Activated T-cell treated with anti-CD3 and anti-CD28 coated beads, Interleukin-2, amount 50 U/mL, for 72 hours (primary cell): ENCODE data around the gene MYO3B. TPM values are rescaled to one million over a fixed set of nuclear protein-coding genes. Genes with fewer than 3 reads are reported as not detected.
"Not testable (repeated sequence)": the region's sequence is repeated elsewhere in the genome, so short reads cannot be mapped to it uniquely, and the experiment has no call there.

ENCODE experiments used
- ATAC-seq, 2 donors: fragments of 150-1000 bp; cut with Tn5 transposase; replicated peaks in 1 of 2; 2 replicates each; pipeline ENCODE4 v1.10.0; 2021; ENCODE audit warnings: moderate library complexity in 2 of 2, mild to moderate bottlenecking in 1 of 2
- DNase-seq, 2 donors: peaks; one replicate each; pipeline ENCODE4 v3.0.0; 2021 to 2022; ENCODE audit warnings: mixed read lengths in 1 of 2
- H3K27ac Mint-ChIP-seq: one replicate; pipeline ENCODE4 v1.8.0; 2022; ENCODE audit warnings: mild to moderate bottlenecking, moderate library complexity, mixed read lengths
- H3K27me3 Mint-ChIP-seq: one replicate; pipeline ENCODE4 v1.8.0; 2022; ENCODE audit warnings: low read depth, mixed read lengths
- H3K36me3 Mint-ChIP-seq, 2 donors: one replicate each; pipeline ENCODE4 v1.8.0; 2022; ENCODE audit warnings: mixed read lengths in 2 of 2, mild to moderate bottlenecking in 1 of 2; ENCODE audit not compliant: insufficient read depth in 2 of 2
- H3K4me1 Mint-ChIP-seq: one replicate; pipeline ENCODE4 v1.8.0; 2022; ENCODE audit warnings: low read depth, mixed read lengths
- H3K4me3 Mint-ChIP-seq, 2 donors: one replicate each; pipeline ENCODE4 v1.8.0; 2022; ENCODE audit warnings: mild to moderate bottlenecking in 2 of 2, mixed read lengths in 2 of 2, moderate library complexity in 2 of 2
- H3K9me3 Mint-ChIP-seq, 2 donors: one replicate each; pipeline ENCODE4 v1.8.0; 2022; ENCODE audit warnings: mixed read lengths in 2 of 2
- total RNA-seq, 2 donors: library from RNA; stranded (reverse); gene quantifications; one replicate each; pipeline ENCODE4 v1.2.3, GENCODE V29; 2022

MYO3B gene
- total RNA-seq, 2 donors from 2014 or later = 3.8 to 4.1 TPM

DNA sequence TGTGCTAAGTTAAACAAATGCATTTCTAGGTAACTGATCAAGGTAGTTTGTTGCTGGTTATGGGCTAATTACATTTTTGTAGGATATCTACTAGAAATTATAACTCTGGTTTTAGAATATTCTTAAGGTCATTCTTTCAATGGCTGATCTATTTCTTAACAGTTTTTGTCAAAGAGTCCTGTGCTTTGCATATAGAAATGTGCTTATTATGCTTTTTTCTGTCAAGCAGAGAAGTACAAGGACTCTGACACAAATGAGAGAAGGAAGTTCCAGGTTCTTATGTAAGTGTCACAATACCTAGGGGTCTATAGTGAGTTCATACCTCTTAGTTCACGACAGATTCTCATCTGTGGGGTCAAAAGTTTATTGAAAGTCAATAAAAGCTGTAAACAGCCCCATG is 88.4 kb downstream of the MYO3B start:
- Mint-ChIP-seq H3K4me3 (no peak overlapping the region), H3K36me3 (peaks cover 0 to 2% of the 10 kb centered on the region in 2 donors), H3K4me1 (no peaks in the 10 kb centered on the region), H3K27me3 (peaks cover 19% of the 10 kb centered on the region), H3K27ac (no peak overlapping the region), H3K9me3 (peaks cover 3 to 4% of the 10 kb centered on the region in 2 donors)
- ATAC-seq (no peak), DNase-seq (no peak)

DNA sequence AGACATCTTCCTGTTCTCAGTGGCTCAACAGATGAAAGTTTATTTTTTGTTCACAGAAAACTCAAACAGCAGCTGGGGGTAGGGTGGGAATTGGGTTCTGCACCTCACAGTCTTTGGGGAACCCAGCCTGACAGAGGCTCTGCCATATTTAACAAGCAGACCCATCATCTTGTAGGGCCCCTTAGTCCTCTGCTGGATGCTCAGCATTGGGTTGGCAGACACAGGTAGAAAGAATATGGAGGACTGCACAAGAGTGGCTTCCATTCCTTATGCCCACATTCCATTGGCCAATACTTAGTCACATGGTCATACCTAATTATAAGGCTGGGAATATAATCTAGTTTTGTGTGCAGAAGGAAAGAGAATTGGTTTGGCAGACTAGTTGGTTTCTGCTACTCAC is 89.1 kb downstream of the MYO3B start:
- DNase-seq (no peak), ATAC-seq (no peak)
- H3K4me3 Mint-ChIP-seq = no peak overlapping the region
- H3K9me3 Mint-ChIP-seq = peaks cover 3 to 4% of the 10 kb centered on the region in 2 donors
- no peak overlapping the region for H3K27ac Mint-ChIP-seq
- H3K36me3 Mint-ChIP-seq = peaks cover 0 to 2% of the 10 kb centered on the region in 2 donors
- peaks cover 19% of the 10 kb centered on the region for H3K27me3 Mint-ChIP-seq
- H3K4me1 Mint-ChIP-seq = no peaks in the 10 kb centered on the region

DNA sequence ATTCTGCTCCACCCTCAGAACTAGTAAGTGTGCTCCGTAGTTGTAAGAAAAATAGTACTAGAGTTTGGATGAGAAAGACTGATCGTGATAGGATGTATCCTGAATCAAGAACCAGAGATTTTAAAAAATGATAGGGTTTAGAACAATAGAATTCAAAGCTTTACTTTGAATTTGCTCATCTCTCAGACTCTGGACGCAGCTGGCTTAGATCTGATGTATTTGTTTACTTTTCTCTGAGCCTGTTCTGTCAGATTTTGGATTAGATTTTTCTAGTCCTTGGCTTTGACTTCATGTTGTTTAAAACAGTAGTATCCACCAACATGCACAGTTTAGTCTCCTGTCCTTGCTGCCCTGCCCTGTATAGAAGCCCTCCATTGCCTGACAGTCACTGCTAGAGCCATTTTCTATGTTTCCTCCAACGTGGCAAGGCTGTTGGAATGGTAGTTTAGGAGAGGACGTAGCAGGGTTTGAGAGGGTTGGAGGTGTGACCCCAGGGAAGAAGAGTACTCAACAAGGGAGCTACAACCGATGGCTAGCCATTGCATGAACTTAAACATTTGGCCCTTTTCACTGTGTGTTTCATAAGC is 92.4 kb downstream of the MYO3B start:
- no peak for DNase-seq
- no peak for ATAC-seq
- Mint-ChIP-seq H3K4me1 (no peaks in the 10 kb centered on the region), H3K4me3 (no peak overlapping the region), H3K27ac (no peak overlapping the region), H3K9me3 (no peaks in the 10 kb centered on the region), H3K27me3 (peaks cover 31% of the 10 kb centered on the region), H3K36me3 (no peaks in the 10 kb centered on the region)

DNA sequence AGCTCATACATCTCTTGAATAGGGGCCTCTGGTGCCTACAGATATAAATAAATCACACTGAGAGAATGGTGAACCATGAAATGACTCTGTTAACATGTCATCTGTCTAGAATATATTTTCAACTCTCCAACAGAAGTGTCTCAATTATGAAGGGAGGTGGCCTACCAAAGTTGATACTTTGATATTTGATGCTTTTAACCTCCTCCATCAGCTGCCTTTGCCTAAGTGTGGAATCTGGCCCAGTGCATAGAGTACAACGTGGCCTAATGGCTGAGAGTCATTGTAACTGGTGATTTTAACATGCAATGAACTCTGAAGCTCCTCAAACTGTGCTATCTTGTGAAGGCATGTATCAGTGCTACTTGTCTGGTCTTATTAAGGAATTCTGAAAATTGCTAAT is 93.4 kb downstream of the MYO3B start:
- H3K9me3 Mint-ChIP-seq = no peaks in the 10 kb centered on the region
- H3K4me1 Mint-ChIP-seq = no peaks in the 10 kb centered on the region
- DNase-seq (no peak), ATAC-seq (no peak)
- H3K27ac Mint-ChIP-seq = no peak overlapping the region
- no peaks in the 10 kb centered on the region for H3K36me3 Mint-ChIP-seq
- peaks cover 31% of the 10 kb centered on the region for H3K27me3 Mint-ChIP-seq
- no peak overlapping the region for H3K4me3 Mint-ChIP-seq

DNA sequence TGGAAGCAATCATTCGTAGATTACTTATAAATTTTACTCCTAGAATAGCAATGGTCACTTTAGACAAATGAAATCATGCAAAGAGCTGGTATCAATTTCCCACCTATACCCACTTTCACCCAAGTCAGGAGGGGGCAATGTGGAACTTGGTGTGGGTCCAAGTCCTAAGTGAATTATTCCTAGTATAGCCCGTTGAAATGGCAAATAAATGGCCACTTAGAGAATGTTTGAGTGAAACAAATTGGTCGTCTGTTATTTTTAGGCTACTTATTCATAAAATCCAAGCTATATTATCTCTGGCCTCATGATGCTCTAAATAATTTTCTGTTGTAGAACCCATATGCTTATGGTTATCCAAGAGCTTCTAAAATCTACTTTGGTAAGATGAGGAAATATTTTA is 98.1 kb downstream of the MYO3B start:
- Mint-ChIP-seq H3K4me1 (no peaks in the 10 kb centered on the region), H3K4me3 (no peak overlapping the region)
- ATAC-seq = no peak

DNA sequence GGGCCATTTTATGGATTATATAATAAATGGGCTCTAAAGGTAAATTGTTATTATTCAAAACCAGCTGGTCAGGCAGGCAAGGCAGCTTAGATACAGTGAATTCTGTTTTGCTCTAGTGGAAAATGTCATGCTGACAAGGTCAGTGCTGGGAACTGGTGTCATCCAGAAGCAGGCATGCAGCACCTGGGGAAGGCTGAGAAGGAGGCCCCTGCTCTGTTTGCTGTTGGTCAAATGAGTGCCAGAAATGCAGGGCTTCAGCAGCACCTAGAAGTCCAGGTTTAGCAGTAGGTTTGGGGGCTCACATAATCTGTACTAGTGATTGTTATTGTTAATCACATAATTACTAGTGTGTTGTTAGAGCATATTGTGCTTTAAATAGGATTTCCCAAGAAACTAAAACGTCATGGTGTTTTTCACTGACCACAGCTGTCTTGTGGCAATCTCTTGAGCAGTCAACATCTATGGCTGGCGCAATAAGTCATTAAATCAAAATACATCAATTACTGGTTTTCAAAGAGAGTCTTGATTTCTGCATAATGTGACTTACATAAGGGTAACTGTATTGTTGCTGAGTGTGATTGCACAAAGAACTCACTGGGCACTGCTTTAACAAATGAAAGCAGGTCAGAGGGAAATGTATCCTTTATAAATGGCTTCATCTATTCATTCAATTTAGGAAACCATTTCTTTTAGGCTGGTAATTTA is 99.1 kb downstream of the MYO3B start:
- peaks cover 0 to 2% of the 10 kb centered on the region in 2 donors for H3K9me3 Mint-ChIP-seq
- peaks cover 19% of the 10 kb centered on the region for H3K27me3 Mint-ChIP-seq
- H3K4me1 Mint-ChIP-seq = no peaks in the 10 kb centered on the region

More for the DNA sequence above, 98.1 kb downstream of the MYO3B start:
- Mint-ChIP-seq H3K9me3 (peaks cover 0 to 2% of the 10 kb centered on the region in 2 donors), H3K27ac (no peak overlapping the region), H3K36me3 (no peaks in the 10 kb centered on the region), H3K27me3 (peaks cover 13% of the 10 kb centered on the region)
- DNase-seq = no peak

DNA sequence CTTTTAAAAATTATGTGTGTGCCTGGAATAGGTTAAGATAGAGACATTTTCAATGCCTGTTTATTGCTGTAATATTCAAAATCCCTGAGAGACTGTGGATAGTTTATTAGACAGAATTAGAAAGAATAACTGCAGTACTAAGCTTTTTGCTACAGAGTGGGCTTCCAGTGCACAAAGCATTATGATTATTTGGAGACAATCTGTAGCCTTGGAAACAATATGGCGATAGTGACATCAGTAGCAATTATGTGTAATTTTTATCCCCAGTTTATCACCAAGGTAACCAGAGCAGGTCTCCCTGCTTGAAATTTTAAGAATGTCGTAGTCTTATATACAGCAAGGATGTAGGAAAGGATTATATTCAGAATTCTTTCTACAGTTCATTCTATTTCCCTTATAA is 100.0 kb downstream of the MYO3B start:
- DNase-seq (no peak), ATAC-seq (no peak)
- peaks cover 19% of the 10 kb centered on the region for H3K27me3 Mint-ChIP-seq
- H3K4me3 Mint-ChIP-seq = no peak overlapping the region
- no peak overlapping the region for H3K27ac Mint-ChIP-seq
- no peaks in the 10 kb centered on the region for H3K36me3 Mint-ChIP-seq
- no peaks in the 10 kb centered on the region for H3K4me1 Mint-ChIP-seq
- H3K9me3 Mint-ChIP-seq = peaks cover 0 to 2% of the 10 kb centered on the region in 2 donors

More for the DNA sequence above, 99.1 kb downstream of the MYO3B start:
- DNase-seq (no peak), ATAC-seq (no peak)
- no peak overlapping the region for H3K4me3 Mint-ChIP-seq
- H3K27ac Mint-ChIP-seq = no peak overlapping the region
- no peaks in the 10 kb centered on the region for H3K36me3 Mint-ChIP-seq

DNA sequence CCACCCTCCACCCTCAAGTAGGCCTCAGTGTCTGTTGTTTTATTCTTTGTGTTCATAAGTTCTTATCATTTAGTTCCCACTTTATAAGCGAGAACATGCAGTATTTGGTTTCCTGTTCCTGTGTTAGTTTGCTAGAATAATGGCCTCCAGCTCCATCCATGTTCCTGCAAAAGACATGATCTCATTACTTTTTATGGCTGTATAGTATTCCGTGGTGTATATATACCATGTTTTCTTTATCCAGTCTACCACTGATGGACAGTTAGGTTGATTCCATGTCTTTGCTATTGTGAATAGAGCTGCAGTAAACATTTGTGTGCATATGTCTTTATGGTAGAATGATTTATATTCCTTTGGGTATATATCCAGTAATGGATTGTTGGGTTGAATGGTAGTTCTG is 101.7 kb downstream of the MYO3B start:
- H3K9me3 Mint-ChIP-seq, ATAC-seq, H3K4me3 Mint-ChIP-seq, H3K27ac Mint-ChIP-seq, DNase-seq, H3K4me1 Mint-ChIP-seq, H3K36me3 Mint-ChIP-seq: not testable (repeated sequence)
- H3K27me3 Mint-ChIP-seq = peaks cover 16% of the 10 kb centered on the region

DNA sequence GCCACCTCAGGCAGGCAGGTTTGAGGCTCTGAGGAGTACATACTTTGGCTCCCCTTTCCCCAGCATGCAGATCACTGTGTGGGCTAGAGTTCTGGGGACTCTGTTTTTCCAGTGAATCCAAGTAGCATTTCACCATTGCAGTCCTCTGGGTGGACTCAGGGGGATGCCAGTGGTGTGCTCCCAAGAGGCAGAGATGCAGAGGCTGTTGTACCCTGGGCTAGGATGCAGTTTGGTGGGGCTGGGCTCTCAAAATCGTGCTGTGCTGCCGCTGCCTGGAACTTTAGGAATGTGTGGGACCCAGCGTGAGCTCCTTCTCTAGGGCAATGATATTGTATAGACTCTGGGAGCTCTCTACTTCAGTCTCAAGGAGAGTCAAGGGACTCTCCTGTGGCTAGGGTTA is 104.9 kb downstream of the MYO3B start:
- no peaks in the 10 kb centered on the region for H3K4me1 Mint-ChIP-seq
- ATAC-seq = no peak
- H3K27me3 Mint-ChIP-seq = peaks cover 27% of the 10 kb centered on the region

DNA sequence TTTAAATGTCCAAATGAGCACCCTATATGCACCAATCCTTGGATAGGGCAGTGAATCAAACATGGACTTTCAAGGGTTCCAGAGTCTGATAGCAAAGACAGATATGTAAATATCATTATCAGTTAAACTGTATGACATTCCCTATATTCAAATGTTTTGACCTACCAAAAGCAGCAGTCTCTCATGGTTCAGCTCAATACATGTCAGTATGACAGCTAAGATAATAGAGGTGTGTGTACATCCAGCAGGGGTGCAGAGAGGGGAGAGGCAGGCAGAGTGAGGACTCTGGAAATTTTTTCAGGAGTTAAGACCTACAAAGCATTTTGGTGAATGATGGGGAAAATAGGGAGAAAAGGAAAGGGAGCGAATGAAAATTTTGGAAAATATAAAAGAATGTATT is 106.3 kb downstream of the MYO3B start:
- Mint-ChIP-seq H3K4me3 (no peak overlapping the region), H3K4me1 (no peaks in the 10 kb centered on the region), H3K36me3 (no peaks in the 10 kb centered on the region), H3K27me3 (peaks cover 37% of the 10 kb centered on the region), H3K27ac (no peak overlapping the region), H3K9me3 (peaks cover 2 to 4% of the 10 kb centered on the region in 2 donors)
- no peak for DNase-seq
- no peak for ATAC-seq

More for the DNA sequence above, 104.9 kb downstream of the MYO3B start:
- Mint-ChIP-seq H3K36me3 (no peaks in the 10 kb centered on the region), H3K4me3 (no peak overlapping the region), H3K27ac (no peak overlapping the region), H3K9me3 (peaks cover 2 to 4% of the 10 kb centered on the region in 2 donors)
- no peak for DNase-seq

DNA sequence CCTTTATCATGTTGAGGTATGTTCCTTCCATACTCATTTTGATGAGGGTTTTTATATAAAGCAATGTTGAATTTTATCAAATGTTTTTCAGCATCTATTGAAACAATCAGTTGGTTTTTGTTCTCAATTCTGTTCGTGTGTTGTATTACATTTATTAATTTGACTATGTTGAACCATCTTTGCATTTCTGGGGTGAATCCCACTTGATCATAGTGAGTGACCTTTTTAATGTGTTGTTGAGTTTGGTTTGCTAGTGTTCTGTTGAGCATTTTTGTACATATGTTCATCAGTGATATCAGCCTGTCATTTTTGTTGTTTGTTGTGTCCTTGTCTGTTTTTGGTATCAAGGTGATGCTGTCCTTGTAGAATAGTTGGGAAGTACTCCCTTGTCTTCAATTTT is 110.9 kb downstream of the MYO3B start:
- ATAC-seq (no peak), DNase-seq (no peak)
- H3K4me1 Mint-ChIP-seq = no peaks in the 10 kb centered on the region
- peaks cover 6 to 9% of the 10 kb centered on the region in 2 donors for H3K9me3 Mint-ChIP-seq
- peaks cover 35% of the 10 kb centered on the region for H3K27me3 Mint-ChIP-seq
- H3K4me3 Mint-ChIP-seq = no peak overlapping the region
- H3K36me3 Mint-ChIP-seq = peaks cover 4 to 5% of the 10 kb centered on the region in 2 donors
- H3K27ac Mint-ChIP-seq = no peak overlapping the region

DNA sequence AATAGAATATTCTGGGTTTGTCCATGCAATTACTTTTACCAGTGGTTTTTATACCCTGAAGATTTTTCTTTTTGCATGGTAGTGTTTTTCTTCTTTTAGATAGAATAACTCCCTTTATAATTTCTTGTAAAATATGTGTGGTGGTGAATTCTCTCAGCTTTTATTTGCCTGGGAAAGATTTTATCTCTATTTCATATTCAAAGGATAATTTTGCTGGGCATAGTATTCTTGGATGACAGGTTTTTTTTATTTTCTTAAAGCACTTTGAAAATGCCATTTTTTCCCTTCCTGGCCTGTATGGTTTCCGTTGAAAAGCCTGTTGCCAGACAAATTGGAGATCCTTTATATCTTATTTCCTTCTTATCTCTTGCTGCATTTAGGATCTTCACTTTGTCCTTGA is 113.5 kb downstream of the MYO3B start:
- Mint-ChIP-seq H3K4me3 (no peak overlapping the region), H3K9me3 (peaks cover 9 to 12% of the 10 kb centered on the region in 2 donors), H3K36me3 (peaks cover 4 to 5% of the 10 kb centered on the region in 2 donors), H3K27me3 (peaks cover 38% of the 10 kb centered on the region), H3K27ac (no peak overlapping the region), H3K4me1 (no peaks in the 10 kb centered on the region)
- DNase-seq = no peak
- ATAC-seq = no peak

DNA sequence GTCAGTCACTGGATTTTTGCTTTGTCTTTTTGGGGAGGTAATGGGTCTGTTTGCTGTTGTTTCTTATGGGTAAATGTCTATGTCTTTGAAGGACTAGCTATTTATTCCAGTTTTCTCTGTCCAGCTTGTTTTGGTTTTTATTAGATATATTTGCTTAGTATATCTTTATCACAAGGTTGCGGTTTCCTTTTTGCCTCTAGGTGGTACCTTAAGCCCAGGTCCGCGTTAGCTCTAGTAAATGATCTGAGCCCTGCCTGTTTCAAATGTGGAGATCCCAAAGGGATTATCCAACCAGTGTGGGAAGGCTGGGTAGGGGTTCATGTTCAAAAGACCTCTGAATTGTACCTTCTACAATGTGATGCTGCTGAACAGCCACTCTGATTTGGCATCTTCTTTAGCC is 114.5 kb downstream of the MYO3B start:
- Mint-ChIP-seq H3K27me3 (peaks cover 32% of the 10 kb centered on the region), H3K27ac (no peak overlapping the region), H3K4me1 (no peaks in the 10 kb centered on the region), H3K4me3 (no peak overlapping the region), H3K36me3 (peaks cover 4 to 5% of the 10 kb centered on the region in 2 donors), H3K9me3 (peaks cover 8 to 9% of the 10 kb centered on the region in 2 donors)
- no peak for ATAC-seq
- no peak for DNase-seq

DNA sequence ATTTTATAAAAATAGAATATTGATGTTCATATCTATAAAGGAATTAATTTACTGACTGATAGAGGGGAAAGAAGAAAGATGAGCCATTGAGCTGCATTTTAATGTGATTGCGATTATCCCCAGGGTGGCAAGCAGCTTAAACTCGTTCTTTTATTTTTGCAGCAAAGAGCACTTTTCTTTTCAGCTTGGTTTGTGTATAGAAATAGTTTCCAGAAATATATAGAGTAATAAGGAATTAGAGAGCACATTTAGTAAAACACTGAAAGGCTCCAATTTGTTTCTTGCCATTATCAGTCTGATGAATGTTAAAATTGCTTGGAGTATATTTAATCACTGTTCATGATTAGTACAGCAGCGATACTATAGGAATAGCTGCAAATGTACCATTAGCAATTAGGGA is 119.5 kb downstream of the MYO3B start:
- Mint-ChIP-seq H3K27ac (no peak overlapping the region), H3K4me1 (no peaks in the 10 kb centered on the region), H3K4me3 (no peak overlapping the region), H3K27me3 (peaks cover 8% of the 10 kb centered on the region), H3K36me3 (no peaks in the 10 kb centered on the region), H3K9me3 (peaks cover 2 to 4% of the 10 kb centered on the region in 2 donors)
- no peak for DNase-seq
- ATAC-seq = no peak
